OCI-LY1 (cell line): ENCODE results near the gene SERTAD3.
"Not testable (repeated sequence)": the region's sequence is repeated elsewhere in the genome, so short reads cannot be mapped to it uniquely, and the experiment has no call there.

Experiments used
- H2AFZ ChIP-seq: fragments of 200-600 bp; sonication (generic), shearing (Covaris generic); 2 replicates; pipeline ENCODE4 v1.6.0; 2014; ENCODE audit warnings: antibody characterized with exemption, mild to moderate bottlenecking, low read length
- H3F3A ChIP-seq: fragments of 200-600 bp; sonication (generic), shearing (Covaris generic); 2 replicates; pipeline ENCODE4 v1.6.0; 2014; ENCODE audit warnings: mild to moderate bottlenecking, antibody characterized with exemption, low read length, moderate library complexity; ENCODE audit not compliant: insufficient read depth
- H3K27ac ChIP-seq: fragments of 200-600 bp; sonication (generic); 2 replicates; pipeline ENCODE4 v1.5.1; 2014; ENCODE audit warnings: low read length, mixed run types, mild to moderate bottlenecking, low read depth; ENCODE audit not compliant: poor library complexity, severe bottlenecking
- H3K27me3 ChIP-seq: fragments of 200-600 bp; sonication (generic); 2 replicates; pipeline ENCODE4 v1.6.0; 2014; ENCODE audit warnings: antibody characterized with exemption, mild to moderate bottlenecking, low read length, moderate library complexity; ENCODE audit not compliant: insufficient read depth
- H3K36me3 ChIP-seq: fragments of 200-600 bp; sonication (generic); 2 replicates; pipeline ENCODE4 v1.6.1; 2014; ENCODE audit warnings: mild to moderate bottlenecking, antibody characterized with exemption, low read length, moderate library complexity, mixed read lengths; ENCODE audit not compliant: insufficient read depth
- H3K4me1 ChIP-seq: fragments of 200-600 bp; sonication (generic); 2 replicates; pipeline ENCODE4 v1.5.1; 2014; ENCODE audit warnings: mild to moderate bottlenecking, low read length, moderate library complexity; ENCODE audit not compliant: insufficient read depth, severe bottlenecking
- H3K4me2 ChIP-seq: fragments of 200-600 bp; sonication (generic), shearing (Covaris generic); 2 replicates; pipeline ENCODE4 v1.6.1; 2014; ENCODE audit warnings: low read length
- H3K4me3 ChIP-seq: fragments of 200-600 bp; sonication (generic); 2 replicates; pipeline ENCODE4 v1.5.1; 2014; ENCODE audit warnings: low read length, low read depth, mild to moderate bottlenecking, mixed read lengths; ENCODE audit not compliant: poor library complexity, severe bottlenecking
- H3K79me2 ChIP-seq: fragments of 200-600 bp; shearing (Covaris generic); 2 replicates; pipeline ENCODE4 v1.6.1; 2016; ENCODE audit warnings: mixed run types, low read length, mixed read lengths; ENCODE audit not compliant: insufficient read depth
- H3K9ac ChIP-seq: fragments of 200-600 bp; sonication (generic), shearing (Covaris generic); 2 replicates; pipeline ENCODE4 v1.6.1; 2014; ENCODE audit warnings: mild to moderate bottlenecking, low read length, mixed read lengths
- H3K9me2 ChIP-seq: fragments of 200-600 bp; sonication (generic), shearing (Covaris generic); 2 replicates; pipeline ENCODE4 v1.6.1; 2014; ENCODE audit warnings: low read depth, mild to moderate bottlenecking, low read length, mixed read lengths
- H3K9me3 ChIP-seq: fragments of 200-600 bp; shearing (Covaris generic); 2 replicates; pipeline ENCODE4 v1.6.1; 2014; ENCODE audit warnings: low read length, mixed read lengths
- H4K20me1 ChIP-seq: fragments of 200-600 bp; sonication (generic), shearing (Covaris generic); 2 replicates; pipeline ENCODE4 v1.6.0; 2016; ENCODE audit warnings: mild to moderate bottlenecking, low read length; ENCODE audit not compliant: insufficient read depth
- EZH2 ChIP-seq: fragments of 200-600 bp; sonication (generic), shearing (Covaris generic); IDR thresholded peaks from 2 replicates; pipeline ENCODE4 v1.8.0; 2017; ENCODE audit warnings: borderline replicate concordance, mixed run types, mild to moderate bottlenecking, antibody characterized with exemption, low read length, moderate library complexity, mixed read lengths
- TF ChIP-seq, protein P1 (sequence below): fragments of 200-600 bp; sonication (generic), shearing (Covaris generic); IDR thresholded peaks from 2 replicates; pipeline ENCODE4 v1.5.1; 2017; ENCODE audit warnings: mild to moderate bottlenecking, antibody characterized with exemption, low read length, moderate library complexity, mixed read lengths

The SERTAD3 gene

GRCh38 chr19:40489882-40490230 is 45.7 kb upstream of the SERTAD3 start:
- Histone ChIP-seq H3K4me2 (no peak overlapping the region), H3K27me3 (no peaks in the 10 kb centered on the region; the same call in 1 of the 2 replicates), H4K20me1 (no peaks in the 10 kb centered on the region), H3F3A (no peaks in the 10 kb centered on the region), H3K9ac (no peak overlapping the region), H3K27ac (no peak overlapping the region), H3K9me3 (no peaks in the 10 kb centered on the region), H3K79me2 (no peaks in the 10 kb centered on the region), H3K4me3 (no peak overlapping the region), H3K9me2 (no peaks in the 10 kb centered on the region), H3K4me1 (no peaks in the 10 kb centered on the region), H2AFZ (no peak overlapping the region), H3K36me3 (no peaks in the 10 kb centered on the region)
- TF ChIP-seq, protein P1, sequence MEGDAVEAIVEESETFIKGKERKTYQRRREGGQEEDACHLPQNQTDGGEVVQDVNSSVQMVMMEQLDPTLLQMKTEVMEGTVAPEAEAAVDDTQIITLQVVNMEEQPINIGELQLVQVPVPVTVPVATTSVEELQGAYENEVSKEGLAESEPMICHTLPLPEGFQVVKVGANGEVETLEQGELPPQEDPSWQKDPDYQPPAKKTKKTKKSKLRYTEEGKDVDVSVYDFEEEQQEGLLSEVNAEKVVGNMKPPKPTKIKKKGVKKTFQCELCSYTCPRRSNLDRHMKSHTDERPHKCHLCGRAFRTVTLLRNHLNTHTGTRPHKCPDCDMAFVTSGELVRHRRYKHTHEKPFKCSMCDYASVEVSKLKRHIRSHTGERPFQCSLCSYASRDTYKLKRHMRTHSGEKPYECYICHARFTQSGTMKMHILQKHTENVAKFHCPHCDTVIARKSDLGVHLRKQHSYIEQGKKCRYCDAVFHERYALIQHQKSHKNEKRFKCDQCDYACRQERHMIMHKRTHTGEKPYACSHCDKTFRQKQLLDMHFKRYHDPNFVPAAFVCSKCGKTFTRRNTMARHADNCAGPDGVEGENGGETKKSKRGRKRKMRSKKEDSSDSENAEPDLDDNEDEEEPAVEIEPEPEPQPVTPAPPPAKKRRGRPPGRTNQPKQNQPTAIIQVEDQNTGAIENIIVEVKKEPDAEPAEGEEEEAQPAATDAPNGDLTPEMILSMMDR: no peak
- TF ChIP-seq EZH2: no peak

DNA sequence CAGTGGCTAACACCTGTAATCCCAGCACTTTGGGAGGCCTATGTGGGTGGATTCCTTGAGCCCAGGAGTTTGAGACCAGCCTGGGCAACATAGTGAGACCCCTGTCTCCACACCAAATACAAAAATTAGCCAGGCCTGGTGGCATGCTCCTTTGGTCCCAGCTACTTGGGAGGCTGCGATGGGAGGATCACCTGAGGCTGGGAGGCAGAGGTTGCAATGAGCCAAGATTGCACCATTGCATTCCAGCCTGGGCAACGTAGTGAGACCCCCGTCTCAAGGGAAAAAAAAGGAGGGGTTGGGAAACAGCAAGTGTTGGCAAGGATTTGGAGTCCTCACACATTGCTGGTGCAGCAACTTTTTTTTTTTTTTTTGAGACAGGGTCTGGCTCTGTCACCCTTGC is 41.9 kb upstream of the SERTAD3 start:
- no peaks in the 10 kb centered on the region for H4K20me1 ChIP-seq
- no peaks in the 10 kb centered on the region for H3K9me3 ChIP-seq
- no peak overlapping the region for H3K9ac ChIP-seq
- TF ChIP-seq, protein P1: no peak
- no peak for TF ChIP-seq EZH2
- no peaks in the 10 kb centered on the region for H3F3A ChIP-seq
- H3K4me1 ChIP-seq: no peaks in the 10 kb centered on the region
- no peak overlapping the region for H3K4me2 ChIP-seq
- no peaks in the 10 kb centered on the region for H3K79me2 ChIP-seq
- no peaks in the 10 kb centered on the region for H3K27me3 ChIP-seq
- H3K36me3 ChIP-seq: no peaks in the 10 kb centered on the region
- no peak overlapping the region for H3K4me3 ChIP-seq
- H2AFZ ChIP-seq: no peak overlapping the region
- H3K9me2 ChIP-seq: no peaks in the 10 kb centered on the region
- H3K27ac ChIP-seq: no peak overlapping the region

GRCh38 chr19:40475878-40476644 is 31.9 kb upstream of the SERTAD3 start:
- H4K20me1 ChIP-seq, H3K36me3 ChIP-seq, H3K9ac ChIP-seq, H3K27me3 ChIP-seq, H3K4me2 ChIP-seq, H3K4me1 ChIP-seq, H3K4me3 ChIP-seq, H3K79me2 ChIP-seq, H3K27ac ChIP-seq, H2AFZ ChIP-seq, H3K9me2 ChIP-seq, H3F3A ChIP-seq, H3K9me3 ChIP-seq: not testable (repeated sequence)

DNA sequence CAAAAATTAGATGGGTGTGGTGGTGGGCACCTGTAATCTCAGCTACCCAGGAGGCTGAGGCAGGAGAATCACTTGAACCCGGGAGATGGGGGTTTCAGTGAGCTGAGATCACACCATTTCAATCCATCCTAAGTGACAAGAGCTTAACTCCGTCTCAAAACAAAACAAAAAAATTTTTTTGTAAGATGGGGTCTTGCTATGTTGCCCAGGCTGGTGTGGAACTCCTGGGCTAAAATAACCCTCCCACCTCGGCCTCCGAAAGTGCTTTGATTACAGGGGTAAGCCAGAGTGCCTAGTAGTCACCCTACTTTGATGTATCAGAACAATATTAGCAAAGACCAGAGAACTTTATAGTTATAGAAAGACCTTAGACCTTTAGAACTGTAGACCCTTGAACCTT is 30.6 kb upstream of the SERTAD3 start:
- H3F3A ChIP-seq: no peaks in the 10 kb centered on the region

More for the DNA sequence above, 30.6 kb upstream of the SERTAD3 start:
- Histone ChIP-seq H3K27me3 (0 out of 2 replicates have a peak, but pooled peaks cover 6% of the 10 kb centered on the region), H3K4me1 (no peaks in the 10 kb centered on the region), H3K9me2 (no peaks in the 10 kb centered on the region), H3K4me3 (no peak overlapping the region), H3K4me2 (no peak overlapping the region), H4K20me1 (no peaks in the 10 kb centered on the region), H3K9me3 (no peaks in the 10 kb centered on the region), H2AFZ (no peak overlapping the region), H3K27ac (no peak overlapping the region), H3K36me3 (no peaks in the 10 kb centered on the region), H3K9ac (no peak overlapping the region), H3K79me2 (no peaks in the 10 kb centered on the region)
- TF ChIP-seq, protein P1: no peak
- no peak for TF ChIP-seq EZH2
